LNCAP (cell line): ENCODE measurements around the gene PEAK1.

Experiments used
- CTCF ChIP-seq: fragments of 450-650 bp; IDR thresholded peaks from 2 replicates; pipeline ENCODE4 v1.5.1; 2017; ENCODE audit warnings: mild to moderate bottlenecking

The PEAK1 gene

GRCh38 chr15:77084436-77084835 lies 335.5 kb downstream of the PEAK1 start:
- no peak for TF ChIP-seq CTCF

- no peak for TF ChIP-seq CTCF
Measured at GRCh38 chr15:77083381-77084160, 336.3 kb downstream of the PEAK1 start.

GRCh38 chr15:77081971-77082370 lies 337.9 kb downstream of the PEAK1 start:
- no peak for TF ChIP-seq CTCF

GRCh38 chr15:77076323-77076915 lies 343.5 kb downstream of the PEAK1 start:
- TF ChIP-seq CTCF, result no peak

GRCh38 chr15:77075528-77075927 lies 344.4 kb downstream of the PEAK1 start:
- TF ChIP-seq CTCF, result no peak

- TF ChIP-seq CTCF, result no peak
Measured at GRCh38 chr15:77074350-77074749, 345.6 kb downstream of the PEAK1 start.

- TF ChIP-seq CTCF, result no peak
Measured at GRCh38 chr15:77071305-77072223, 348.3 kb downstream of the PEAK1 start.
